Keratinocyte (primary cell): Measurements from ENCODE around the gene PARN. TPM values are rescaled to one million over a fixed set of nuclear protein-coding genes. Genes with fewer than 3 reads are reported as not detected.

ENCODE experiments used
- DNase-seq: peaks from one replicate; pipeline ENCODE4 v3.0.0-alpha.2; 2011; ENCODE audit warnings: low read depth, missing footprints, low spot score
- FAIRE-seq: peaks from 2 replicates; lab custom pipeline; 2011; peaks lifted over from hg19 to GRCh38; lab: Jason Lieb, UNC
- H2AFZ ChIP-seq: 2 replicates; pipeline ENCODE4 v1.6.0; 2012; ENCODE audit warnings: low read length, control low read depth, inconsistent platforms; ENCODE audit not compliant: control insufficient read depth
- H3K27ac ChIP-seq: 2 replicates; pipeline ENCODE4 v1.5.1; 2011; ENCODE audit warnings: low read length; ENCODE audit not compliant: control insufficient read depth, insufficient read depth
- H3K27me3 ChIP-seq: 3 replicates; pipeline ENCODE4 v1.6.0; 2011; ENCODE audit warnings: low read length; ENCODE audit not compliant: control insufficient read depth, insufficient read depth; ENCODE audit errors: extremely low read depth
- H3K36me3 ChIP-seq, 2 experiments: 2 replicates in 1 of 2; 3 replicates in 1 of 2; pipeline ENCODE4 v1.5.1; 2011; ENCODE audit warnings: low read length in 2 of 2, mild to moderate bottlenecking in 1 of 2; ENCODE audit not compliant: control insufficient read depth in 2 of 2, insufficient read depth in 2 of 2; ENCODE audit errors: extremely low read depth in 1 of 2
- H3K4me1 ChIP-seq: 3 replicates; pipeline ENCODE4 v1.5.1; 2011; ENCODE audit warnings: low read length; ENCODE audit not compliant: control insufficient read depth, insufficient read depth; ENCODE audit errors: extremely low read depth
- H3K4me2 ChIP-seq: 3 replicates; pipeline ENCODE4 v1.6.0; 2011; ENCODE audit warnings: low read depth, low read length; ENCODE audit not compliant: control insufficient read depth, insufficient read depth; ENCODE audit errors: extremely low read depth
- H3K4me3 ChIP-seq, 3 experiments: fragments of 200-600 bp in 1 of 3; sonication (generic) in 1 of 3; 2 replicates in 2 of 3; 3 replicates in 1 of 3; pipeline ENCODE4 v1.5.1; 2011 to 2016; ENCODE audit warnings: low read length in 3 of 3, mild to moderate bottlenecking in 3 of 3, control low read depth in 2 of 3, inconsistent platforms in 1 of 3, low read depth in 1 of 3, mixed read lengths in 1 of 3, mixed run types in 1 of 3, moderate library complexity in 1 of 3; ENCODE audit not compliant: control insufficient read depth in 2 of 3, insufficient read depth in 2 of 3; ENCODE audit errors: extremely low read depth in 1 of 3
- H3K79me2 ChIP-seq: 2 replicates; pipeline ENCODE4 v1.6.0; 2012; ENCODE audit warnings: low read length; ENCODE audit not compliant: control insufficient read depth, insufficient read depth
- H3K9ac ChIP-seq: 3 replicates; pipeline ENCODE4 v1.6.0; 2011; ENCODE audit warnings: low read length; ENCODE audit not compliant: control insufficient read depth, insufficient read depth; ENCODE audit errors: extremely low read depth
- H3K9me1 ChIP-seq: 3 replicates; pipeline ENCODE4 v1.6.0; 2011; ENCODE audit warnings: low read length; ENCODE audit not compliant: control insufficient read depth, insufficient read depth; ENCODE audit errors: extremely low read depth
- H3K9me3 ChIP-seq: 2 replicates; pipeline ENCODE4 v1.5.1; 2012; ENCODE audit warnings: low read depth, low read length; ENCODE audit not compliant: control insufficient read depth
- H4K20me1 ChIP-seq: 3 replicates; pipeline ENCODE4 v1.6.0; 2011; ENCODE audit warnings: low read length; ENCODE audit not compliant: control insufficient read depth, insufficient read depth; ENCODE audit errors: extremely low read depth
- EZH2 ChIP-seq: IDR thresholded peaks from one replicate; pipeline ENCODE4 v1.6.1; 2012; ENCODE audit warnings: inconsistent platforms, mild to moderate bottlenecking, low read length, moderate library complexity
- dilution Hi-C: fragments of 300-500 bp; cut with MboI; formaldehyde crosslinking; loops from one replicate; pipeline ENCODE4 v1.7.0; 2020; ENCODE audit warnings: low sequenced_read_pairs; ENCODE audit not compliant: extremely low pct_ligation_motif_present
- polyA plus RNA-seq, 5 experiments: library from polyadenylated mRNA; depleted of rRNA in 3 of 5; stranded (reverse) in 3 of 5; stranded (forward) in 1 of 5; unstranded in 1 of 5; fragments of >200 nt; gene quantifications; 1 replicate in 1 of 5; 2 replicates in 3 of 5; 3 replicates in 1 of 5; pipeline versions ENCODE4 v1.2.1 to v1.2.3, GENCODE V29; 2011 to 2012; ENCODE audit warnings: missing spikeins in 2 of 5, low read depth in 1 of 5, low replicate concordance in 1 of 5
- TF ChIP-seq, protein P1 (sequence below), 3 experiments: IDR thresholded peaks in 1 of 3; conservative IDR thresholded peaks in 1 of 3; optimal IDR thresholded peaks in 1 of 3; 2 replicates in 2 of 3; 3 replicates in 1 of 3; pipeline versions ENCODE3 to v1.5.1; 2011; ENCODE audit warnings: low read length in 3 of 3, mild to moderate bottlenecking in 3 of 3, moderate library complexity in 2 of 3, control low read depth in 1 of 3, inconsistent platforms in 1 of 3; ENCODE audit not compliant: insufficient read depth in 2 of 3; ENCODE audit errors: extremely low read depth in 1 of 3

PARN gene
- polyA plus RNA-seq, 1 donor (not counting 4 experiments of a cell fraction or from before 2014, with no cell fraction given) = 40.8 TPM

DNA sequence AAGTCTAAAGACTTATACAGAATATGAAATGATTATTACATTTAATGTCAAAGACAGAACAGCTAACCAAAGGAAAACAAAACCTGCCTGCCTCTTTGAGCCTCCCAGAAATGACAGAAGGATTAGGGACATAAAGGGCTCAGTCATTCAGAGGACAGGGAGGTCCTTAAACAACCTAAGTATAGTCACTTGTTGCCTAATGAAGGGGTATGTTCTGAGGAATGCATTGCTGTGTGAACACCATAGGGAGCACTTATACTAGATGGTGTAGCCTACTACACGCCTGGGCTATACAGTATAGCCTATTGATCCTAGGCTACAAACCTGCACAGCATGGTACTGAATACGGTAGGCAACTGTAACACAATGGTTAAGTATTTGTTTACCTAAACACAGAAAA, 106.4 kb downstream of the PARN start:
- H3K27me3 ChIP-seq = no peaks in the 10 kb centered on the region
- H3K9ac ChIP-seq = no peak overlapping the region
- FAIRE-seq = no peak
- dilution Hi-C loops = no loop called here
- no peaks in the 10 kb centered on the region for H3K9me1 ChIP-seq
- H3K4me1 ChIP-seq = peaks cover 33% of the 10 kb centered on the region
- TF ChIP-seq, protein P1, sequence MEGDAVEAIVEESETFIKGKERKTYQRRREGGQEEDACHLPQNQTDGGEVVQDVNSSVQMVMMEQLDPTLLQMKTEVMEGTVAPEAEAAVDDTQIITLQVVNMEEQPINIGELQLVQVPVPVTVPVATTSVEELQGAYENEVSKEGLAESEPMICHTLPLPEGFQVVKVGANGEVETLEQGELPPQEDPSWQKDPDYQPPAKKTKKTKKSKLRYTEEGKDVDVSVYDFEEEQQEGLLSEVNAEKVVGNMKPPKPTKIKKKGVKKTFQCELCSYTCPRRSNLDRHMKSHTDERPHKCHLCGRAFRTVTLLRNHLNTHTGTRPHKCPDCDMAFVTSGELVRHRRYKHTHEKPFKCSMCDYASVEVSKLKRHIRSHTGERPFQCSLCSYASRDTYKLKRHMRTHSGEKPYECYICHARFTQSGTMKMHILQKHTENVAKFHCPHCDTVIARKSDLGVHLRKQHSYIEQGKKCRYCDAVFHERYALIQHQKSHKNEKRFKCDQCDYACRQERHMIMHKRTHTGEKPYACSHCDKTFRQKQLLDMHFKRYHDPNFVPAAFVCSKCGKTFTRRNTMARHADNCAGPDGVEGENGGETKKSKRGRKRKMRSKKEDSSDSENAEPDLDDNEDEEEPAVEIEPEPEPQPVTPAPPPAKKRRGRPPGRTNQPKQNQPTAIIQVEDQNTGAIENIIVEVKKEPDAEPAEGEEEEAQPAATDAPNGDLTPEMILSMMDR (optimal IDR thresholded peaks at IDR 0.05 in 1 of 3, IDR thresholded peaks at IDR 0.05 in 1 of 3, conservative IDR thresholded peaks at IDR 0.05 in 1 of 3; ENCODE audit: extremely low read depth in 1 of 3, insufficient read depth in 2 of 3, low read length in 3 of 3) = no peak
- no peak for TF ChIP-seq EZH2
- no peak for DNase-seq
- no peak overlapping the region for H3K27ac ChIP-seq
- H3K4me3 ChIP-seq = no peak overlapping the region
- no peaks in the 10 kb centered on the region for H3K9me3 ChIP-seq
- peaks cover 9% of the 10 kb centered on the region for H3K79me2 ChIP-seq
- H3K4me2 ChIP-seq = peak overlapping the region; percentile 29
- no peaks in the 10 kb centered on the region for H4K20me1 ChIP-seq
- peaks cover 0 to 1% of the 10 kb centered on the region in 2 experiments for H3K36me3 ChIP-seq
- no peak overlapping the region for H2AFZ ChIP-seq

- H3K27me3 ChIP-seq = no peaks in the 10 kb centered on the region
- no peaks in the 10 kb centered on the region for H3K9me3 ChIP-seq
- no peak for DNase-seq
- no peak overlapping the region for H3K27ac ChIP-seq
- dilution Hi-C loops = no loop called here
- H3K36me3 ChIP-seq = peaks cover 0 to 1% of the 10 kb centered on the region in 2 experiments
- H3K4me1 ChIP-seq = peaks cover 24% of the 10 kb centered on the region
- no peak overlapping the region for H3K4me2 ChIP-seq
- H3K4me3 ChIP-seq = no peak overlapping the region
- no peak overlapping the region for H3K9ac ChIP-seq
- no peak overlapping the region for H2AFZ ChIP-seq
- H3K9me1 ChIP-seq = no peaks in the 10 kb centered on the region
- H4K20me1 ChIP-seq = no peaks in the 10 kb centered on the region
- no peak for FAIRE-seq
- TF ChIP-seq, protein P1 (optimal IDR thresholded peaks at IDR 0.05 in 1 of 3, IDR thresholded peaks at IDR 0.05 in 1 of 3, conservative IDR thresholded peaks at IDR 0.05 in 1 of 3; ENCODE audit: extremely low read depth in 1 of 3, insufficient read depth in 2 of 3, low read length in 3 of 3) = no peak
- no peak for TF ChIP-seq EZH2
- peaks cover 9% of the 10 kb centered on the region for H3K79me2 ChIP-seq
Observed at GRCh38 chr16:14522671-14523070, 107.4 kb downstream of the PARN start.
